ENCODE results near the gene DNAJB12.

DNAJB12 gene

GRCh38 chr10:72344932-72345331 lies 9.8 kb downstream of the DNAJB12 start:
- TF ChIP-seq CTCF (IDR thresholded peaks at IDR 0.05; ENCODE audit: low read depth, low read length, missing control alignments), result no peak
- peak; percentile 41 for DNase-seq (ENCODE audit: low read depth)
- H3K4me3 ChIP-seq (ENCODE audit: low read depth, low read length), result no peak overlapping the region

- no peak for TF ChIP-seq CTCF (IDR thresholded peaks at IDR 0.05; ENCODE audit: low read depth, low read length, missing control alignments)
- DNase-seq (ENCODE audit: low read depth), result no peak
- no peak overlapping the region for H3K4me3 ChIP-seq (ENCODE audit: low read depth, low read length)
Observed at GRCh38 chr10:72342911-72343310, 11.8 kb downstream of the DNAJB12 start.

- peak; percentile 98 for TF ChIP-seq CTCF (IDR thresholded peaks at IDR 0.05; ENCODE audit: low read depth, low read length, missing control alignments)
- DNase-seq (ENCODE audit: low read depth), result peak; percentile 39
- no peak overlapping the region for H3K4me3 ChIP-seq (ENCODE audit: low read depth, low read length)
Observed at GRCh38 chr10:72340510-72341261, 14.0 kb downstream of the DNAJB12 start.

GRCh38 chr10:72338180-72338579 lies 16.5 kb downstream of the DNAJB12 start:
- DNase-seq (ENCODE audit: low read depth), result no peak
- no peak for TF ChIP-seq CTCF (IDR thresholded peaks at IDR 0.05; ENCODE audit: low read depth, low read length, missing control alignments)
- H3K4me3 ChIP-seq (ENCODE audit: low read depth, low read length), result no peak overlapping the region

GRCh38 chr10:72337722-72338121 lies 17.0 kb downstream of the DNAJB12 start:
- no peak for TF ChIP-seq CTCF (IDR thresholded peaks at IDR 0.05; ENCODE audit: low read depth, low read length, missing control alignments)
- no peak overlapping the region for H3K4me3 ChIP-seq (ENCODE audit: low read depth, low read length)
- no peak for DNase-seq (ENCODE audit: low read depth)

GRCh38 chr10:72337039-72337629 lies 17.6 kb downstream of the DNAJB12 start:
- peak; percentile 97 for TF ChIP-seq CTCF (IDR thresholded peaks at IDR 0.05; ENCODE audit: low read depth, low read length, missing control alignments)
- H3K4me3 ChIP-seq (ENCODE audit: low read depth, low read length), result no peak overlapping the region
- no peak for DNase-seq (ENCODE audit: low read depth)
